ENCODE measurements around the gene STAT4. TPM values are rescaled to one million over a fixed set of nuclear protein-coding genes. Genes with fewer than 3 reads are reported as not detected.

The STAT4 gene
- total RNA-seq, 2 experiments from 2014 or later: 70.8 to 72.2 TPM

DNA sequence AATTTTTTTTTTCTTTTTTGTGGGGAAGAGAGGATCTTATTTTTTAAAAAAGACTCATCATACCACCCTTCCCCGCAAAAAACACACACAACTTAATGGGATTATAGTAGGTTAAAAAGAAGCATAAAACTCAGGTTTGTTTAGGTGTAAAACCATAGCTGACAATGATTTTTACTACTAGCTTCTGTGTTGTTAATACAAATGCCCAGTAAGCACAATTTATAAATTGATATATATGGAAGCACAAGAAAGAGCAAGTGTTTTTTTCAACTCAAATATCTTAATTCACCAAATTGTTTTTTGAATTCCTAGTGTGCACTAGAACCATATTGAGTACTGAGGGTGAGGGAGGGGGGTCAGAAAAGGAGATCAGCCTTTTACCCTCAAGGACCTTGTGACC is 7.0 kb downstream of the STAT4 start:
- Mint-ChIP-seq H3K4me3 (peak overlapping the region; percentile 3), H3K27ac (peak overlapping the region; percentile 52), H3K36me3 (ENCODE audit: low read depth) (peaks cover 71% of the 10 kb centered on the region), H3K27me3 (no peaks in the 10 kb centered on the region), H3K9me3 (no peaks in the 10 kb centered on the region), H3K4me1 (ENCODE audit: low read depth) (peaks cover 79% of the 10 kb centered on the region)
- ChIA-PET POLR2A (interaction anchor here (0.7 to 1.9 kb wide), 2 partner anchors 8 to 51 kb away, joined by 3 to 11 read pairs; no protein-coding TSS in a partner anchor), CTCF (interaction anchor here (0.7 to 9.1 kb wide), 4 partner anchors 12 to 92 kb away, joined by 3 to 129 read pairs (median 8); no protein-coding TSS in a partner anchor)
- intact Hi-C loops (cut with micrococcal nuclease): no loop called here
- DNase-seq: no peak
- no peak for ATAC-seq
- TF ChIP-seq, protein P1, sequence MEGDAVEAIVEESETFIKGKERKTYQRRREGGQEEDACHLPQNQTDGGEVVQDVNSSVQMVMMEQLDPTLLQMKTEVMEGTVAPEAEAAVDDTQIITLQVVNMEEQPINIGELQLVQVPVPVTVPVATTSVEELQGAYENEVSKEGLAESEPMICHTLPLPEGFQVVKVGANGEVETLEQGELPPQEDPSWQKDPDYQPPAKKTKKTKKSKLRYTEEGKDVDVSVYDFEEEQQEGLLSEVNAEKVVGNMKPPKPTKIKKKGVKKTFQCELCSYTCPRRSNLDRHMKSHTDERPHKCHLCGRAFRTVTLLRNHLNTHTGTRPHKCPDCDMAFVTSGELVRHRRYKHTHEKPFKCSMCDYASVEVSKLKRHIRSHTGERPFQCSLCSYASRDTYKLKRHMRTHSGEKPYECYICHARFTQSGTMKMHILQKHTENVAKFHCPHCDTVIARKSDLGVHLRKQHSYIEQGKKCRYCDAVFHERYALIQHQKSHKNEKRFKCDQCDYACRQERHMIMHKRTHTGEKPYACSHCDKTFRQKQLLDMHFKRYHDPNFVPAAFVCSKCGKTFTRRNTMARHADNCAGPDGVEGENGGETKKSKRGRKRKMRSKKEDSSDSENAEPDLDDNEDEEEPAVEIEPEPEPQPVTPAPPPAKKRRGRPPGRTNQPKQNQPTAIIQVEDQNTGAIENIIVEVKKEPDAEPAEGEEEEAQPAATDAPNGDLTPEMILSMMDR (IDR thresholded peaks at IDR 0.05): no peak

DNA sequence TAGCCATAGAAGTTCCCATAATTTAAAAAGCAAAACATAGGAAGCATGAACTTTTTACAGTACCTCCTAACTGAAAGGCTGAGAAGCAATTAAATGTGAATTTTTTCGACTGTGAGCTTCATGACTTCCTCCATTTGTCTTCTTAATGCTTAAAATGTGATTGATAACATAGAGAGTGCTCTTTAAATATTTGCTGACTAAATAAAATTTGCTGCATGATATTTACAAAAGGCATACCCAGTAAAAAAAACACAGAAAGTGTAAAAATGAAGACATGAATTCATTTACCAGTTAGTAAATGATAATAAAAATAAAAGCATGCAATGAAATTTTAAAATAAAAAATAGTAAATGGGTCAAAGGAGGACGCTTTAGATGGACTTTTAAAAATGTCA is 21.9 kb downstream of the STAT4 start:
- peaks cover 9% of the 10 kb centered on the region for H3K9me3 Mint-ChIP-seq
- POLR2A ChIA-PET: interaction anchor here (0.8 to 1.8 kb wide), 7 partner anchors 8 to 247 kb away, joined by 3 to 8 read pairs (median 3); partner anchors contain the start of gene STAT4
- CTCF ChIA-PET: interaction anchor here (0.8 to 5.3 kb wide), 5 partner anchors 15 to 106 kb away, joined by 3 to 21 read pairs (median 4); partner anchors contain the start of gene STAT4
- peak overlapping the region; percentile 82 for H3K27ac Mint-ChIP-seq
- TF ChIP-seq, protein P1 (IDR thresholded peaks at IDR 0.05): no peak
- peak overlapping the region; percentile 65 for H3K4me3 Mint-ChIP-seq
- peaks cover 71% of the 10 kb centered on the region for H3K36me3 Mint-ChIP-seq (ENCODE audit: low read depth)
- ATAC-seq (no peak), DNase-seq (no peak)
- peaks cover 70% of the 10 kb centered on the region for H3K4me1 Mint-ChIP-seq (ENCODE audit: low read depth)
- intact Hi-C loops (cut with micrococcal nuclease): loop anchor here (1.0 kb wide), 1 partner anchor 13 kb away; no protein-coding TSS in a partner anchor
- no peaks in the 10 kb centered on the region for H3K27me3 Mint-ChIP-seq

DNA sequence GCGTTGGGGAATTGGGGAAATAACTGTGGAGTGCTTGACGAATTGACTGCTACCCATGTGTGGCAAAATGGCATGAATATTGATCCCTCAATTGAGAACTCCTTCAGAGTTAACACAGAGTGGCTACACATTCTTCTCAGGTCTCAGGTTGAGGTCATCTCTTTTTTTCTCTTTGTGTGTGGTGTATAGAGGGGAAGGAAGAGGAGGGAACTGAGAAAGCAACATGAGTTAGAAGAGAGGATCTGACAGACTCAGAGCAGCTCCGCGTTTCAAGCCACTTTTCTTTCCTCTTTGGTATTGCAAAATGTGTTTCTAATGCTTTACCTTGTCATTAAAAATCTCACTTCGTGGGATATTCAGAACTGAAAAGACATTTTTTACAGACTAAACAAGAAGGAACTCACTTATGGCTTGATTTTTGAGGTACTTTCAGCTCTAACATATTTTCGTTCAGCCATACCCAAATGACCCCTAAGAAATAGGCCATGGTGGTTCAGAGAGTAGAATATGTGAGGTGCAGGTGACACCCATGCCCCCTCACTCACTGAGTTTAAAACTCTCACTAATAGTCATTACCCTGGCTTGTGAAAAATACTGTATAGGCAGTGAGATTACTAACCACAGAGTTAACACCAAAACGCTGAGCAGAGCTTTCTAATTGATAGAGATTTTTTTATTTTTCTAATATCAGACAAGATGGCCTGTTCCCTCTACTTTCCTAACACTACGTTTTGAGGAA is 22.5 kb downstream of the STAT4 start:
- peak; percentile 84 for ATAC-seq
- ChIA-PET CTCF (interaction anchor here (0.8 to 5.3 kb wide), 4 partner anchors 16 to 105 kb away, joined by 3 to 21 read pairs (median 8); partner anchors contain the start of gene STAT4), POLR2A (interaction anchor here (0.6 to 1.8 kb wide), 8 partner anchors 9 to 246 kb away, joined by 3 to 8 read pairs (median 3); partner anchors contain the start of gene STAT4)
- peak overlapping the region; percentile 65 for H3K4me3 Mint-ChIP-seq
- TF ChIP-seq, protein P1 (IDR thresholded peaks at IDR 0.05): no peak
- peaks cover 72% of the 10 kb centered on the region for H3K36me3 Mint-ChIP-seq (ENCODE audit: low read depth)
- DNase-seq: no peak
- peak overlapping the region; percentile 82 for H3K27ac Mint-ChIP-seq
- H3K4me1 Mint-ChIP-seq (ENCODE audit: low read depth): peaks cover 72% of the 10 kb centered on the region
- H3K9me3 Mint-ChIP-seq: peaks cover 9% of the 10 kb centered on the region
- intact Hi-C loops (cut with micrococcal nuclease): loop anchor here (1.0 kb wide), 1 partner anchor 12 kb away; no protein-coding TSS in a partner anchor
- H3K27me3 Mint-ChIP-seq: no peaks in the 10 kb centered on the region

DNA sequence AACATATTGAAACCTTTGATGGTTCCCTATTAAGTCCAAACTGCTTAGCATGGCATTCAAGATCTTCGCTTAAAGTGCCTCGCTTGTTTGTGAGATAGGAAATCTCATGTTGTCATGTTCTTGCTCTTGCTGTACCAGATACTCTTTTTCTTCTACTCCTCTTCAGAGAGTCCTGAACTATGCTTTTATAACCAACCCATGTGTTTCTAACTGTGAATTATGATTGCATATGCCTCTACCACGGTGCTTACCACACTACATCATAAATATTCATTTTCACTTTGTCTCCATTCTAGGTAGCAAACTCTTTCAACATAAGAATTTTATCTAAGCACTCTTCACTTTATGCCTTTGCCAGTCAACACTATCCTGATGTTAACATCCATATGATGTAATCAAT is 23.6 kb downstream of the STAT4 start:
- CTCF ChIA-PET: interaction anchor here (1.5 to 2.6 kb wide), 3 partner anchors 11 to 28 kb away, joined by 4 to 11 read pairs (median 7); no protein-coding TSS in a partner anchor
- Mint-ChIP-seq H3K4me1 (ENCODE audit: low read depth) (peaks cover 78% of the 10 kb centered on the region), H3K4me3 (no peak overlapping the region), H3K36me3 (ENCODE audit: low read depth) (peaks cover 73% of the 10 kb centered on the region), H3K27ac (peak overlapping the region; percentile 82), H3K27me3 (no peaks in the 10 kb centered on the region), H3K9me3 (peaks cover 7% of the 10 kb centered on the region)
- peak; percentile 52 for ATAC-seq
- intact Hi-C loops (cut with micrococcal nuclease): no loop called here
- POLR2A ChIA-PET: interaction anchor here (1.1 to 1.8 kb wide), 5 partner anchors 11 to 107 kb away, joined by 3 to 8 read pairs (median 5); partner anchors contain the start of gene STAT4
- no peak for DNase-seq
- TF ChIP-seq, protein P1 (IDR thresholded peaks at IDR 0.05): no peak

Data from activated CD8-positive, alpha-beta T cell treated with anti-CD3 and anti-CD28 coated beads for 36 hours (primary cell).